ENCODE measurements around the gene LYZL1. TPM values are rescaled to one million over a fixed set of nuclear protein-coding genes. Genes with fewer than 3 reads are reported as not detected.
"Not testable (repeated sequence)": the region's sequence is repeated elsewhere in the genome, so short reads cannot be mapped to it uniquely, and the experiment has no call there.

Gene LYZL1
- total RNA-seq, 1 donor from 2014 or later = not detected

GRCh38 chr10:29304995-29305335 is 16.1 kb downstream of the LYZL1 start:
- no peak for DNase-seq (ENCODE audit: low spot score, unreplicated experiment)
- peaks cover 13% of the 10 kb centered on the region for H3K9me3 Mint-ChIP-seq (ENCODE audit: low read depth)
- peaks cover 8% of the 10 kb centered on the region for H3K36me3 Mint-ChIP-seq (ENCODE audit: insufficient read depth)
- H3K27me3 Mint-ChIP-seq = no peaks in the 10 kb centered on the region
- TF ChIP-seq CTCF (IDR thresholded peaks at IDR 0.05; ENCODE audit: unreplicated experiment) = no peak
- H3K4me1 Mint-ChIP-seq (ENCODE audit: low read depth) = no peaks in the 10 kb centered on the region
- no peak overlapping the region for H3K4me3 Mint-ChIP-seq (ENCODE audit: low read depth)
- no peak overlapping the region for H3K27ac Mint-ChIP-seq

GRCh38 chr10:29306688-29307087 is 17.8 kb downstream of the LYZL1 start:
- TF ChIP-seq CTCF (IDR thresholded peaks at IDR 0.05; ENCODE audit: unreplicated experiment) = no peak
- no peak overlapping the region for H3K4me3 Mint-ChIP-seq (ENCODE audit: low read depth)
- H3K27me3 Mint-ChIP-seq = no peaks in the 10 kb centered on the region
- H3K4me1 Mint-ChIP-seq (ENCODE audit: low read depth) = peaks cover 4% of the 10 kb centered on the region
- no peak overlapping the region for H3K27ac Mint-ChIP-seq
- no peak for DNase-seq (ENCODE audit: low spot score, unreplicated experiment)
- H3K9me3 Mint-ChIP-seq (ENCODE audit: low read depth) = peaks cover 4% of the 10 kb centered on the region
- H3K36me3 Mint-ChIP-seq (ENCODE audit: insufficient read depth) = peaks cover under 1% of the 10 kb centered on the region

- H3K4me3 Mint-ChIP-seq (ENCODE audit: low read depth); DNase-seq (ENCODE audit: low spot score, unreplicated experiment); H3K4me1 Mint-ChIP-seq (ENCODE audit: low read depth); H3K36me3 Mint-ChIP-seq (ENCODE audit: insufficient read depth); H3K27me3 Mint-ChIP-seq; H3K9me3 Mint-ChIP-seq (ENCODE audit: low read depth); H3K27ac Mint-ChIP-seq: not testable (repeated sequence)
Observed at GRCh38 chr10:29308142-29308541, 19.3 kb downstream of the LYZL1 start.

GRCh38 chr10:29309465-29309864 is 20.6 kb downstream of the LYZL1 start:
- no peak for TF ChIP-seq CTCF (IDR thresholded peaks at IDR 0.05; ENCODE audit: unreplicated experiment)
- H3K4me3 Mint-ChIP-seq (ENCODE audit: low read depth) = no peak overlapping the region
- H3K27ac Mint-ChIP-seq = no peak overlapping the region
- DNase-seq (ENCODE audit: low spot score, unreplicated experiment) = no peak
- peaks cover 4% of the 10 kb centered on the region for H3K4me1 Mint-ChIP-seq (ENCODE audit: low read depth)
- H3K9me3 Mint-ChIP-seq (ENCODE audit: low read depth) = no peaks in the 10 kb centered on the region
- H3K27me3 Mint-ChIP-seq = no peaks in the 10 kb centered on the region
- no peaks in the 10 kb centered on the region for H3K36me3 Mint-ChIP-seq (ENCODE audit: insufficient read depth)

GRCh38 chr10:29310463-29310862 is 21.6 kb downstream of the LYZL1 start:
- H3K27me3 Mint-ChIP-seq; DNase-seq (ENCODE audit: low spot score, unreplicated experiment): not testable (repeated sequence)

GRCh38 chr10:29313071-29313470 is 24.2 kb downstream of the LYZL1 start:
- Mint-ChIP-seq H3K9me3 (ENCODE audit: low read depth) (no peaks in the 10 kb centered on the region), H3K4me3 (ENCODE audit: low read depth) (no peak overlapping the region), H3K36me3 (ENCODE audit: insufficient read depth) (no peaks in the 10 kb centered on the region), H3K27me3 (no peaks in the 10 kb centered on the region), H3K4me1 (ENCODE audit: low read depth) (peaks cover 12% of the 10 kb centered on the region), H3K27ac (no peak overlapping the region)
- TF ChIP-seq CTCF (IDR thresholded peaks at IDR 0.05; ENCODE audit: unreplicated experiment) = no peak
- DNase-seq (ENCODE audit: low spot score, unreplicated experiment) = no peak

More at GRCh38 chr10:29310463-29310862, 21.6 kb downstream of the LYZL1 start:
- H3K36me3 Mint-ChIP-seq (ENCODE audit: insufficient read depth); H3K9me3 Mint-ChIP-seq (ENCODE audit: low read depth); H3K4me3 Mint-ChIP-seq (ENCODE audit: low read depth); H3K27ac Mint-ChIP-seq; H3K4me1 Mint-ChIP-seq (ENCODE audit: low read depth): not testable (repeated sequence)

All from progenitor cell of endocrine pancreas (in vitro differentiated cells).